ENCODE measurements around the gene IFNG.

IFNG gene

DNA sequence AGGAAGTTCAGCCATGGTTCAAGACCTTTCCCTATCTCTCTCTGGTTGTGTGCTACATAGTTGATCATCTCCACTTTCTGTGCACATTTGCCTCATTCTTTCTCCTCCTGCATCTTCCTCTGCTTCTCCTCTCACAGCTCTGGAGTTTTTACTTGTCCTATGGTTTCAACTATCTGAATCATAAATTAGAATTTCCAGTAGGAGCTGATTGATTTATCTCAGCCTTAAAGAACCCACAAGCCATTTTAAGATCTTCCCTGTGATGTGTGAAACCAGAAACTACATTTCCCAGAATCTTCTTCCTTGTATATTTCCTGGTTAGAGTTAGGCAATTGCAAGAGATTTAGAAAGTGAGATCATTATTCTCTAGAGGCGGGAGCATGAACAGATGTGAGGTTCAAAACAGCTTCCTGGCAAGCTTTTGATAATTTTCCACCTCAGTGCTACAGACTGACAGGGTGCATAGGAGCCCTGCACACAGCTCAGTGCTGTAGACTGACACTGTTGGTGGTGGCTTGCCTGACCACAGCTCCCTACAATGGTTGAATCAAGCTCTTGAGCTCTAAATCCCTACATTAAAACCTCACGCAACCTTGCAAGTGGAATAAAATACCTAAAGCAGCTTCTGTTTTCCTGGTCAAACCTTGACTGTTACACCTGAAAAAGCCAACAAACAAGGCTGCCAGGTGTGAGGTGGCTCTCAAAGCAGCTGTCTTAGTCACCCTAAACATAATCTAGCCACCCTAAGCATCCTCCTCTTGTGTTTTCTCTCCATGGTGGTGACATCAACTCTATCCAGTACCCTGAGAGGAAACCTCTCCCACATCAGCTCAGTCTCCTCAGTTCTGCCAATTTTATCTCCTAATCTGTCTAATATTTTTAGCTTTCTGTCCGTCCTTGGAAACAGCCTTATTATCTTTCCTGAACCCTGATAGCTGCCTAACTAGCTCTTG, 21.5 kb upstream of the IFNG start:
- H3K27me3 Mint-ChIP-seq (ENCODE audit: low read depth) = peaks cover 4% of the 10 kb centered on the region
- H3K9me3 Mint-ChIP-seq = no peaks in the 10 kb centered on the region
- H3K27ac Mint-ChIP-seq = no peak overlapping the region
- H3K4me1 Mint-ChIP-seq = peaks cover 4% of the 10 kb centered on the region
- no peak overlapping the region for H3K4me3 Mint-ChIP-seq
- H3K36me3 Mint-ChIP-seq (ENCODE audit: low read depth) = no peaks in the 10 kb centered on the region
- TF ChIP-seq, protein P1, sequence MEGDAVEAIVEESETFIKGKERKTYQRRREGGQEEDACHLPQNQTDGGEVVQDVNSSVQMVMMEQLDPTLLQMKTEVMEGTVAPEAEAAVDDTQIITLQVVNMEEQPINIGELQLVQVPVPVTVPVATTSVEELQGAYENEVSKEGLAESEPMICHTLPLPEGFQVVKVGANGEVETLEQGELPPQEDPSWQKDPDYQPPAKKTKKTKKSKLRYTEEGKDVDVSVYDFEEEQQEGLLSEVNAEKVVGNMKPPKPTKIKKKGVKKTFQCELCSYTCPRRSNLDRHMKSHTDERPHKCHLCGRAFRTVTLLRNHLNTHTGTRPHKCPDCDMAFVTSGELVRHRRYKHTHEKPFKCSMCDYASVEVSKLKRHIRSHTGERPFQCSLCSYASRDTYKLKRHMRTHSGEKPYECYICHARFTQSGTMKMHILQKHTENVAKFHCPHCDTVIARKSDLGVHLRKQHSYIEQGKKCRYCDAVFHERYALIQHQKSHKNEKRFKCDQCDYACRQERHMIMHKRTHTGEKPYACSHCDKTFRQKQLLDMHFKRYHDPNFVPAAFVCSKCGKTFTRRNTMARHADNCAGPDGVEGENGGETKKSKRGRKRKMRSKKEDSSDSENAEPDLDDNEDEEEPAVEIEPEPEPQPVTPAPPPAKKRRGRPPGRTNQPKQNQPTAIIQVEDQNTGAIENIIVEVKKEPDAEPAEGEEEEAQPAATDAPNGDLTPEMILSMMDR (IDR thresholded peaks at IDR 0.05; ENCODE audit: unreplicated experiment in 3 of 3) = no peak

DNA sequence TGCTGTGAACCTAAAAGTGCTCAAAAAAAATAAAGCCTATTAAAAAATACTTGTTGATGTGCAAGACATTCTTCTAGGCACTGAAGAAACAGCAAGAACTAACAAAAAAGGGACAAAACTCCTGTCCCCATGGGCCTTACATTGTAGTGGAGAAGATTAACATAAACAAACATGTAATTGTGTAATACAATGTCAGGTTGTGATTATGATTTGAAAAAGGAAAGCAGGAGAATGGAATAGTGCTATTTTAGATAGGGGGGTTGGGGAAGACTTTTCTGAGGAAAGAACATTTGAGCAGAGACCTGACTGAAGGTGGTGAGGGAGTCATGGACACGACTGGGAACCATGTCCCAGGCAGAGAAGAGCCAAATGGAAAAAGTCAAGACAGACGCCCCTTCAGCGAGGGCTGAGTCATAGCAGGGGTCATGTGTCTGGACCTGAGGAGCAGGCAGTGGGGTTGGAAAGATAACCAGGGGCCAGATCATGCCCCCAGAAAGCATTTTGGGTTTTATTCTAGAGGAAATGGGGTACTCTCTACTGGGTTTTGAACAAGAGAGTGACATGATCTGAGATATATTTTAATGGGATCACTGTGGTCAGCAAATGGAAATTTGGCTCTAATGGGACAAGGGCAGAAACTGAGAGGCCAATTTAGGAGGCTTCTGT, 19.4 kb upstream of the IFNG start:
- peaks cover 6% of the 10 kb centered on the region for H3K9me3 Mint-ChIP-seq
- no peaks in the 10 kb centered on the region for H3K36me3 Mint-ChIP-seq (ENCODE audit: low read depth)
- H3K27me3 Mint-ChIP-seq (ENCODE audit: low read depth) = peaks cover 4% of the 10 kb centered on the region
- H3K4me1 Mint-ChIP-seq = peaks cover 4% of the 10 kb centered on the region
- H3K27ac Mint-ChIP-seq = no peak overlapping the region
- TF ChIP-seq, protein P1 (IDR thresholded peaks at IDR 0.05; ENCODE audit: unreplicated experiment in 3 of 3) = no peak
- no peak overlapping the region for H3K4me3 Mint-ChIP-seq

DNA sequence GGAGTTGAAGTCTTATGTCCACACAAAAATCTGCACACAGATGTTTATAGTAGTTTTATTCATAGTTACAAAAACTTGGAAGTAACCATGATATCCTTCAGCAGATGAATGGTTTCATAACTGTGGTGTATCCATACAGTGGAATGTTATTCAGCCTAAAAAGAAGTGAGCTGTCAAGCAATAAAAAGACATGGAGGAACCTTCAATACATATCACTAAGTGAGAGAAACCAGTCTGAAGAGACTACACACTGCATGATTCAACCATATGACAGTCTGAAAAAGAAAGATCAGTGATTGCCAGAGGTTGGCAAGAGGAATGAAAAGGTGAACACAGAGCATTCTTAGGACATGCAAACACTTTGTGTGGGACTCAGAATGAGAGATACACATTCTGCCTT, 18.6 kb upstream of the IFNG start:
- Mint-ChIP-seq H3K4me3 (no peak overlapping the region), H3K4me1 (peaks cover 4% of the 10 kb centered on the region), H3K36me3 (ENCODE audit: low read depth) (no peaks in the 10 kb centered on the region), H3K27me3 (ENCODE audit: low read depth) (peaks cover 4% of the 10 kb centered on the region), H3K27ac (no peak overlapping the region), H3K9me3 (peaks cover 6% of the 10 kb centered on the region)
- TF ChIP-seq, protein P1 (IDR thresholded peaks at IDR 0.05; ENCODE audit: unreplicated experiment in 3 of 3) = no peak

DNA sequence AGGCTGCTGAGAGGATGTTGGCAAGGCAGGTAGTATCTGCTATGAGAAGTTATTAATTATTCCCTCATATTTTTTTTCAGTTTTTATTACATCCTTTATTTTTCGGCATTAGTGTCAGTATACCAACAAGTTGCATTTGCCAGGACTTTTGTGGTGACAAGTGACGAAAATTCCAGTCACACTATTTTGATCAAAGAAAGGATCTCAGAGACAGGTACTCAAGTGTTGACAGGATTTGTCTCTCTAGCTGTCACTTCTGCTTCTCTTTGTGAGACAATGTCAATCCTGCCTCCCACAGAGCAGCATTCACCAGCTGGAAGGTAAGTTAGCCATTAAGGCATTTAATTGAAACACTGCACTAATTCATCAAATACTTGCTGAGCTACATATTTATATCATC, 18.0 kb upstream of the IFNG start:
- no peak overlapping the region for H3K27ac Mint-ChIP-seq

DNA sequence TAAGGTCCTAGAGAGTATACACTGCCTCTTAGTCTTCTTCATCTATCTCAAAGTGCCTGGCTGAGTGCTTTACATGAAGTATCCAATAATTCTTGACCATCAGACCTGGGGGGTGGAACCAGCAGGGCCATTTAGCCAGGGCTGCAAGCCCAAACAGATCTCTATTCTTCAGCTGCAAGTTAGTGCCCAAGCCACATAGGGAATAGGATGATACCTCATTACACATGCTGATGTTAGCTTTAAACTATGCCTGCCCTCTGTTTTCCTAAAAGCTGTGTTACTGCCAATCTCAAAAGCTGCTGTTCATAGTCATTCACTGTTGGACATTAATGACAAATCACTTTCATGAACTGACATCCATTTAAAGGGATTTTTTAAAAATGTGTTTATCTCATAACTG, 16.7 kb upstream of the IFNG start:
- Mint-ChIP-seq H3K27me3 (ENCODE audit: low read depth) (peaks cover 4% of the 10 kb centered on the region), H3K27ac (no peak overlapping the region)

More for the DNA sequence above, 18.0 kb upstream of the IFNG start:
- TF ChIP-seq, protein P1 (IDR thresholded peaks at IDR 0.05; ENCODE audit: unreplicated experiment in 3 of 3) = no peak
- Mint-ChIP-seq H3K4me1 (peaks cover 4% of the 10 kb centered on the region), H3K9me3 (peaks cover 6% of the 10 kb centered on the region), H3K4me3 (no peak overlapping the region), H3K36me3 (ENCODE audit: low read depth) (no peaks in the 10 kb centered on the region), H3K27me3 (ENCODE audit: low read depth) (peaks cover 4% of the 10 kb centered on the region)

More for the DNA sequence above, 16.7 kb upstream of the IFNG start:
- TF ChIP-seq, protein P1 (IDR thresholded peaks at IDR 0.05; ENCODE audit: unreplicated experiment in 3 of 3) = no peak
- Mint-ChIP-seq H3K36me3 (ENCODE audit: low read depth) (no peaks in the 10 kb centered on the region), H3K4me1 (peaks cover 4% of the 10 kb centered on the region), H3K4me3 (no peak overlapping the region), H3K9me3 (peaks cover 6% of the 10 kb centered on the region)
